HG02610 (cell line): ENCODE results near the gene NIM1K.
"Not testable (repeated sequence)": the region's sequence is repeated elsewhere in the genome, so short reads cannot be mapped to it uniquely, and the experiment has no call there.

Experiments used
- ATAC-seq: cut with Tn5 transposase; IDR thresholded peaks from one replicate; pipeline ENCODE4 v1.9.1; 2021; ENCODE audit warnings: mild to moderate bottlenecking, moderate library complexity; ENCODE audit not compliant: unreplicated experiment

NIM1K gene

GRCh38 chr5:43312076-43312661, 120.1 kb downstream of the NIM1K start:
- ATAC-seq, result no peak

- peak; percentile 3 for ATAC-seq
Measured at GRCh38 chr5:43312699-43313034, 120.6 kb downstream of the NIM1K start.

GRCh38 chr5:43313035-43313853, 121.2 kb downstream of the NIM1K start, which contains the start of gene HMGCS1:
TSS of gene HMGCS1 (minus strand) at chr5:43313412. CDS start at chr5:43298965, 14,447 bp downstream.
- peak; percentile 95 for ATAC-seq

GRCh38 chr5:43313854-43314457, 121.9 kb downstream of the NIM1K start:
- no peak for ATAC-seq

- ATAC-seq, result no peak
Measured at GRCh38 chr5:43314724-43315123, 122.7 kb downstream of the NIM1K start.

GRCh38 chr5:43315263-43315662, 123.2 kb downstream of the NIM1K start:
- ATAC-seq, result no peak

- no peak for ATAC-seq
Measured at GRCh38 chr5:43315682-43316081, 123.7 kb downstream of the NIM1K start.

GRCh38 chr5:43316421-43316820, 124.4 kb downstream of the NIM1K start:
- no peak for ATAC-seq

GRCh38 chr5:43320846-43321245, 128.8 kb downstream of the NIM1K start:
- ATAC-seq, result no peak

GRCh38 chr5:43323488-43323887, 131.5 kb downstream of the NIM1K start:
- ATAC-seq, result not testable (repeated sequence)

- not testable (repeated sequence) for ATAC-seq
Measured at GRCh38 chr5:43325624-43326023, 133.6 kb downstream of the NIM1K start.
